B cell (primary cell): ENCODE measurements around the gene NR3C2. TPM values are rescaled to one million over a fixed set of nuclear protein-coding genes. Genes with fewer than 3 reads are reported as not detected.

ENCODE experiments used
- ATAC-seq: fragments of 200-7000 bp; cut with Tn5 transposase; one replicate; pipeline ENCODE4 v1.10.0; 2021; ENCODE audit warnings: low read depth, mild to moderate bottlenecking, moderate number of reproducible peaks, moderate library complexity
- CTCF ChIA-PET: fragments of 350-600 bp; sonication (Branson Sonifier 250); formaldehyde crosslinking; loops from one replicate; lab custom pipeline; 2021; ENCODE audit warnings: antibody characterized with exemption, inconsistent platforms; lab: Charles Lee
- POLR2A ChIA-PET: fragments of 350-600 bp; sonication (Branson Sonifier 250); formaldehyde crosslinking; loops from one replicate; lab custom pipeline; 2021; ENCODE audit warnings: antibody characterized with exemption; lab: Charles Lee
- DNase-seq: peaks from one replicate; pipeline ENCODE4 v3.0.0; 2013
- H2AFZ ChIP-seq: 2 replicates; pipeline ENCODE4 v1.6.1; 2012; ENCODE audit warnings: mild to moderate bottlenecking, low read depth, low read length; ENCODE audit not compliant: insufficient read depth, poor library complexity, severe bottlenecking
- H3K27ac ChIP-seq, 2 donors: 1 replicate in 1 of 2; 2 replicates in 1 of 2; pipeline ENCODE4 v1.5.1; 2012 to 2013; ENCODE audit warnings: low read length in 2 of 2, mild to moderate bottlenecking in 2 of 2, moderate library complexity in 1 of 2
- H3K27me3 ChIP-seq, 4 experiments: fragments of 200-600 bp in 1 of 4; sonication (generic) in 1 of 4; replicated peaks in 1 of 4; 1 replicate in 2 of 4; 2 replicates in 2 of 4; pipeline versions ENCODE4 v1.6.1 to v1.7.0; 2013 to 2016; ENCODE audit warnings: low read length in 3 of 4, mild to moderate bottlenecking in 2 of 4, mixed read lengths in 1 of 4, moderate library complexity in 1 of 4; ENCODE audit not compliant: insufficient read depth in 4 of 4, control insufficient read depth in 3 of 4; ENCODE audit errors: control extremely low read depth in 1 of 4
- H3K36me3 ChIP-seq, 2 experiments: replicated peaks in 1 of 2; 1 replicate in 1 of 2; 2 replicates in 1 of 2; pipeline versions ENCODE4 v1.6.1 to v1.7.1; 2013; ENCODE audit warnings: low read length in 1 of 2; ENCODE audit not compliant: insufficient read depth in 2 of 2, control insufficient read depth in 1 of 2; ENCODE audit errors: control extremely low read depth in 1 of 2, extremely low read depth in 1 of 2
- H3K4me1 ChIP-seq, 2 donors: fragments of 200-600 bp in 1 of 2; sonication (generic) in 1 of 2; 1 replicate in 1 of 2; 2 replicates in 1 of 2; pipeline versions ENCODE4 v1.5.1 to v1.6.1; 2013 to 2017; ENCODE audit warnings: low read length in 2 of 2; ENCODE audit not compliant: control insufficient read depth in 2 of 2, insufficient read depth in 2 of 2
- H3K4me2 ChIP-seq: replicated peaks from 2 replicates; pipeline ENCODE3; 2012; ENCODE audit warnings: mild to moderate bottlenecking, low read depth, low read length; ENCODE audit not compliant: poor library complexity, severe bottlenecking
- H3K4me3 ChIP-seq, 5 experiments: fragments of 200-600 bp in 1 of 5; sonication (generic) in 1 of 5; 1 replicate in 3 of 5; 2 replicates in 2 of 5; pipeline versions ENCODE4 v1.5.1 to v1.7.0; 2011 to 2016; ENCODE audit warnings: low read length in 4 of 5, mild to moderate bottlenecking in 4 of 5, low read depth in 2 of 5, control low read depth in 1 of 5, moderate library complexity in 1 of 5; ENCODE audit not compliant: insufficient read depth in 1 of 5; ENCODE audit errors: control extremely low read depth in 1 of 5, extremely low read depth in 1 of 5
- H3K79me2 ChIP-seq: fragments of 200-600 bp; sonication (generic); one replicate; pipeline ENCODE4 v1.6.0; 2016; ENCODE audit warnings: low read length; ENCODE audit not compliant: control insufficient read depth, insufficient read depth
- H3K9ac ChIP-seq: fragments of 200-600 bp; sonication (generic); 2 replicates; pipeline ENCODE4 v1.6.1; 2017; ENCODE audit warnings: mild to moderate bottlenecking, low read length, moderate library complexity
- H3K9me3 ChIP-seq, 3 donors: one replicate each; pipeline versions ENCODE4 v1.6.1 to v1.7.1; 2013; ENCODE audit warnings: low read length in 2 of 3; ENCODE audit not compliant: control insufficient read depth in 2 of 3, insufficient read depth in 1 of 3; ENCODE audit errors: control extremely low read depth in 1 of 3
- H4K20me1 ChIP-seq: 2 replicates; pipeline ENCODE4 v1.6.0; 2012; ENCODE audit warnings: mild to moderate bottlenecking, low read length; ENCODE audit not compliant: insufficient read depth, control insufficient read depth, poor library complexity, severe bottlenecking
- H3K27ac Mint-ChIP-seq: one replicate; pipeline ENCODE4 v1.8.0; 2021; ENCODE audit warnings: mixed read lengths
- H3K27me3 Mint-ChIP-seq: one replicate; pipeline ENCODE4 v1.8.0; 2021; ENCODE audit warnings: mixed read lengths
- H3K4me1 Mint-ChIP-seq: one replicate; pipeline ENCODE4 v1.8.0; 2021; ENCODE audit warnings: mixed read lengths
- H3K4me3 Mint-ChIP-seq: one replicate; pipeline ENCODE4 v1.8.0; 2021; ENCODE audit warnings: mixed read lengths
- H3K9me3 Mint-ChIP-seq: one replicate; pipeline ENCODE4 v1.8.0; 2022; ENCODE audit warnings: mixed read lengths; ENCODE audit not compliant: insufficient read depth
- CTCF ChIP-seq: fragments of 200-600 bp; IDR thresholded peaks from one replicate; pipeline ENCODE4 v1.8.0; 2022; ENCODE audit warnings: antibody characterized with exemption, mild to moderate bottlenecking
- EZH2 ChIP-seq: IDR thresholded peaks from 2 replicates; pipeline ENCODE4 v1.6.1; 2012; ENCODE audit warnings: borderline replicate concordance, low read depth, mild to moderate bottlenecking, moderate library complexity, low read length; ENCODE audit not compliant: insufficient read depth, poor library complexity, severe bottlenecking
- WGBS: methylation state at CpG from one replicate; pipeline ENCODE4 v1.1.5; 2013; ENCODE audit warnings: missing lambda C conversion rate; ENCODE audit not compliant: insufficient coverage; 5-methylcytosine and 5-hydroxymethylcytosine counted together
- intact Hi-C: fragments of 100-400 bp; cut with micrococcal nuclease; formaldehyde crosslinking; loops from one replicate; pipeline ENCODE4 v1.10.0; 2022
- polyA plus RNA-seq: library from polyadenylated mRNA; depleted of rRNA; stranded (reverse); fragments of >200 nt; gene quantifications from 2 replicates; pipeline ENCODE4 v1.2.3, GENCODE V29; 2012
- total RNA-seq, 2 donors: library from RNA; stranded (reverse); fragments of 120-200 nt in 1 of 2; gene quantifications; 1 replicate in 1 of 2; 2 replicates in 1 of 2; pipeline versions ENCODE4 v1.2.3 to v1.2.4, GENCODE V29; 2013 to 2022

NR3C2 gene
- total and polyA plus RNA-seq, 2 donors (not counting 1 experiment from before 2014, with no cell fraction given), result 6.7 to 19.3 TPM

- Mint-ChIP-seq H3K4me1 (peaks cover 12% of the 10 kb centered on the region), H3K9me3 (no peaks in the 10 kb centered on the region), H3K4me3 (no peak overlapping the region), H3K27ac (no peak overlapping the region), H3K27me3 (no peaks in the 10 kb centered on the region)
- Histone ChIP-seq H4K20me1 (no peaks in the 10 kb centered on the region), H2AFZ (no peak overlapping the region), H3K4me1 (peaks cover 7 to 8% of the 10 kb centered on the region in 2 donors), H3K27me3 (no peaks in the 10 kb centered on the region), H3K9me3 (no peaks in the 10 kb centered on the region), H3K4me2 (no peak overlapping the region), H3K9ac (no peak overlapping the region), H3K36me3 (no peaks in the 10 kb centered on the region), H3K79me2 (no peaks in the 10 kb centered on the region), H3K27ac (no peak overlapping the region), H3K4me3 (no peak overlapping the region)
- POLR2A ChIA-PET, result no interaction called here
- intact Hi-C loops, result no loop called here
- CTCF ChIA-PET, result no interaction called here
- no peak for ATAC-seq
- no CpG with 5 or more reads among the region's 3 CpGs for WGBS
- TF ChIP-seq CTCF (no peak), EZH2 (no peak)
- no peak for DNase-seq
Observed at GRCh38 chr4:148207068-148207467, 235.1 kb downstream of the NR3C2 start.

GRCh38 chr4:148205476-148205875 lies 236.7 kb downstream of the NR3C2 start:
- TF ChIP-seq CTCF (no peak), EZH2 (no peak)
- DNase-seq, result no peak
- no peak overlapping the region for H3K4me3 ChIP-seq
- Mint-ChIP-seq H3K27me3 (no peaks in the 10 kb centered on the region), H3K4me1 (peaks cover 12% of the 10 kb centered on the region), H3K27ac (no peak overlapping the region), H3K9me3 (no peaks in the 10 kb centered on the region), H3K4me3 (no peak overlapping the region)
- H3K27ac ChIP-seq, result no peak overlapping the region
- no peaks in the 10 kb centered on the region for H3K27me3 ChIP-seq
- ChIA-PET POLR2A (no interaction called here), CTCF (no interaction called here)
- intact Hi-C loops, result no loop called here
- WGBS, result 100% methylated on average over 1 of the region's 3 CpGs
- no peak overlapping the region for H2AFZ ChIP-seq
- ATAC-seq, result no peak
- peaks cover 7 to 8% of the 10 kb centered on the region in 2 donors for H3K4me1 ChIP-seq
- H3K9ac ChIP-seq, result no peak overlapping the region
- H3K79me2 ChIP-seq, result no peaks in the 10 kb centered on the region
- H3K4me2 ChIP-seq, result no peak overlapping the region
- H3K9me3 ChIP-seq, result no peaks in the 10 kb centered on the region
- no peaks in the 10 kb centered on the region for H3K36me3 ChIP-seq
- H4K20me1 ChIP-seq, result no peaks in the 10 kb centered on the region
